GM06990 (cell line): ENCODE measurements around the gene CYTH2.

ENCODE experiments used
- DNase-seq: peaks from one replicate; pipeline ENCODE4 v3.0.0-alpha.2; 2011; ENCODE audit not compliant: insufficient read length; ENCODE audit errors: extremely low read depth
- H3K27me3 ChIP-seq: replicated peaks from 2 replicates; pipeline ENCODE4 v1.6.0; 2011; ENCODE audit warnings: low read length; ENCODE audit not compliant: control insufficient read depth, insufficient read depth
- H3K36me3 ChIP-seq: 2 replicates; pipeline ENCODE4 v1.5.1; 2011; ENCODE audit warnings: low read length; ENCODE audit not compliant: control insufficient read depth, insufficient read depth
- H3K4me3 ChIP-seq: replicated peaks from 2 replicates; pipeline ENCODE4 v1.5.1; 2011; ENCODE audit warnings: low read depth, mild to moderate bottlenecking, control low read depth, low read length
- TF ChIP-seq, protein P1 (sequence below): IDR thresholded peaks from 2 replicates; pipeline ENCODE4 v1.5.1; 2011; ENCODE audit warnings: low read length, control low read depth, mild to moderate bottlenecking, inconsistent platforms; ENCODE audit not compliant: insufficient read depth, poor library complexity, severe bottlenecking

CYTH2 gene

GRCh38 chr19:48475369-48476068 lies 6.3 kb downstream of the CYTH2 start:
- TF ChIP-seq, protein P1, sequence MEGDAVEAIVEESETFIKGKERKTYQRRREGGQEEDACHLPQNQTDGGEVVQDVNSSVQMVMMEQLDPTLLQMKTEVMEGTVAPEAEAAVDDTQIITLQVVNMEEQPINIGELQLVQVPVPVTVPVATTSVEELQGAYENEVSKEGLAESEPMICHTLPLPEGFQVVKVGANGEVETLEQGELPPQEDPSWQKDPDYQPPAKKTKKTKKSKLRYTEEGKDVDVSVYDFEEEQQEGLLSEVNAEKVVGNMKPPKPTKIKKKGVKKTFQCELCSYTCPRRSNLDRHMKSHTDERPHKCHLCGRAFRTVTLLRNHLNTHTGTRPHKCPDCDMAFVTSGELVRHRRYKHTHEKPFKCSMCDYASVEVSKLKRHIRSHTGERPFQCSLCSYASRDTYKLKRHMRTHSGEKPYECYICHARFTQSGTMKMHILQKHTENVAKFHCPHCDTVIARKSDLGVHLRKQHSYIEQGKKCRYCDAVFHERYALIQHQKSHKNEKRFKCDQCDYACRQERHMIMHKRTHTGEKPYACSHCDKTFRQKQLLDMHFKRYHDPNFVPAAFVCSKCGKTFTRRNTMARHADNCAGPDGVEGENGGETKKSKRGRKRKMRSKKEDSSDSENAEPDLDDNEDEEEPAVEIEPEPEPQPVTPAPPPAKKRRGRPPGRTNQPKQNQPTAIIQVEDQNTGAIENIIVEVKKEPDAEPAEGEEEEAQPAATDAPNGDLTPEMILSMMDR: no peak
- H3K36me3 ChIP-seq: peaks cover 32% of the 10 kb centered on the region

DNA sequence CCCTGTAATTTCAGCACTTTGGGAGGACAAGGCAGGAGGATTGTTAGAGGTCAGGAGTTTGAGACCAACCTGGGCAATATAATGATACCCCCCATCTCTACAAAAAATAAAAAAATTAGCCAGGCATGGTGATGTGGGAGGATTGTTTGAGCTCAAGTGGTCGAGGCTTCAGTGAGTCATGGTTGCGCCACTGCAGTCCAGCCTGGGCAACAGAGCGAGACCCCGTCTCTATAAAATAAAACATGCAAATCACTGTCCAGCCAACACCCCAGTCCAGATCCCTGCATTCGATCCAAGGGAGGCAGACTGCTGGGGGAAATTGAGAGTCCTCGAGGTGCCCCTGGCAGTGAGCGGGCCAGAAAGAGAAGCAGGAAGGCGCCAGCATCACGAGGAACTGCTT lies 7.0 kb downstream of the CYTH2 start:
- TF ChIP-seq, protein P1: no peak
- Histone ChIP-seq H3K4me3 (no peak overlapping the region), H3K36me3 (peaks cover 27% of the 10 kb centered on the region), H3K27me3 (no peaks in the 10 kb centered on the region)
- no peak for DNase-seq

More at GRCh38 chr19:48475369-48476068, 6.3 kb downstream of the CYTH2 start:
- DNase-seq: no peak
- Histone ChIP-seq H3K4me3 (no peak overlapping the region), H3K27me3 (no peaks in the 10 kb centered on the region)

DNA sequence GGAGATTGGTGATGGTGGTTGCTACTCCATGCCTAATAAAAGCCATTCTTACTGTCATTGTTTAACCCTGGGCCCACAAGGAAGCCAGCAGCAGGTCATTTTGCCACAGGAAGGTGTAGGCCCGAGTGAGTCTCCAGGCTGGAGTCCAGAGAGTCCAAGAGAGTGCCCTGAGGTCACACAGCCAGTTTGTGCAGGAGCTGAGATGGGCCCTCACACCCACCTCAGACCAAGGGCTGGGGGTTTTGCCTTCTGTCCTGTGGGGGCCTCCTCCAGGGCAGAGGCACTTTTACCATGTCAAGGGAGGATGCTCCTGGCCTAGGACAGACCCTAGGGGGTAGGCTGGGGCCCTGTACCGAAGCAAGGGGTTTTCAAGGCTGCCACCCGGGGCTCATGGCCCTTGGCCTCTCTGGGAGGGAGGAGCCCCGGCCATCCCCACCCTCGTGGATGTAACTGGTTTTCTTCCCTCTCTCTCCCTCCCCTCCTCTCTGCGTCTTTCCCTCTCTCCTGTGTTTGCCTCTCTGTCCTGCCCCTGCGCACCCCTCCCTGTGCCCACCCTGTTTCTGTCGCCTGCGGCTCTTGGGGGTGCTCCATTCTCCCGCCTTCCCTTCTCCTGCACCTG lies 8.0 kb downstream of the CYTH2 start:
- H3K27me3 ChIP-seq: no peaks in the 10 kb centered on the region
- H3K4me3 ChIP-seq: no peak overlapping the region
- DNase-seq: no peak
- TF ChIP-seq, protein P1: no peak
- peaks cover 24% of the 10 kb centered on the region for H3K36me3 ChIP-seq

DNA sequence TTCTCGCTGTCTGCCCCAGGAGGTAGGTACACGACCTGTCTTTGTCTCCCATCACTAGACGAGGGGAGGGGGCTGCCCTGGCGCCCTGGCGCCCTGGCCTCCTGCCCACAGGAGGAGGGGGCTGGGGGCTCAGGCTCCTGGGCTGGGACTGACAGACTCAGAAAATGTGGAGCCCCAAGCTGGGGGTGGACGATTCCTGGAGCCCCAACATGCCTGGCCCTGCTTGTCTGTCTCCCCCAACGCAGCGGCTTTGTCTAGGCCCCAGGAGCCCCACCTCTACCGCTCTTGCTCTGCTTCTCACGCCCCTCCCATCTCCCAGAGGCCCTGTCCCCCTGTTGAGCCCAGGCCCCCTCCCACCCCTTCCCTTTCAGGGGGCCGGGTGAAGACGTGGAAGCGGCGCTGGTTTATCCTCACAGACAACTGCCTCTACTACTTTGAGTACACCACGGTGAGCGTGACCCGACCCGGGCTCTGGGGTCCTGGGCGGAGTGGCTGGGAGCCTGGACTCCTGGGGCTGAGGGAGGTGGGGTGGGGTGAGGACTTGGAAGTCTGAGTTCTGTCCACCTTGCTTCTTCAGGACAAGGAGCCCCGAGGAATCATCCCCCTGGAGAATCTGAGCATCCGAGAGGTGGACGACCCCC lies 8.6 kb downstream of the CYTH2 start:
- Histone ChIP-seq H3K4me3 (no peak overlapping the region), H3K36me3 (peaks cover 24% of the 10 kb centered on the region), H3K27me3 (no peaks in the 10 kb centered on the region)
- TF ChIP-seq, protein P1: no peak
- no peak for DNase-seq

DNA sequence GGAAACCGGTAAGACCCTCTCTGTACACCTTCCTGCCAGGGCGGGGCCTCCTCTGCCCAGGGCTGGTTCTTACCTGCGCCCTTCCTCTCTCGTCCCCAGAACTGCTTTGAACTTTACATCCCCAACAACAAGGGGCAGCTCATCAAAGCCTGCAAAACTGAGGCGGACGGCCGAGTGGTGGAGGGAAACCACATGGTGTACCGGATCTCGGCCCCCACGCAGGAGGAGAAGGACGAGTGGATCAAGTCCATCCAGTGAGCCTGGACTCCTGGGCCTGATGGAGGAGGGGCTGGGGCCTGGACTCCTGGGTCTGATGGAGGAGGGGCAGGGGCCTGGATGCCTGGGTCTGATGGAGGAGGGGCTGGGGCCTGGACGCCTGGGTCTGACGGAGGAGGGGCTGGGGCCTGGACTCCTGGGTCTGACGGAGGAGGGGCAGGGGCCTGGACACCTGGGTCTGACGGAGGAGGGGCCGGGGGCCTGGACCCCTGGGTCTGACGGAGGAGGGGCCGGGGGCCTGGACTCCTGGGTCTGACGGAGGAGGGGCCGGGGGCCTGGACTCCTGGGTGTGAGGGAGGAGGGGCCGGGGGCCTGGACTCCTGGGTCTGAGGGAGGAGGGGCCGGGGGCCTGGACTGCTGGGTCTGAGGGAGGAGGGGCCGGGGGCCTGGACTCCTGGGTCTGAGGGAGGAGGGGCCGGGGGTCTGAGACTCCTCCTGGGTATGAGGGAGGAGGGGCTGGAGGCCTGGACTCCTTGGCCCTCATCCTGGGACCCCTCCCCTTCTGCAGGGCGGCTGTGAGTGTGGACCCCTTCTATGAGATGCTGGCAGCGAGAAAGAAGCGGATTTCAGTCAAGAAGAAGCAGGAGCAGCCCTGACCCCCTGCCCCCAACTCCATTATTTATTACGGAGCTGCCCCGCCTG lies 9.4 kb downstream of the CYTH2 start:
- no peaks in the 10 kb centered on the region for H3K27me3 ChIP-seq
- TF ChIP-seq, protein P1: no peak
- DNase-seq: no peak
- H3K36me3 ChIP-seq: peaks cover 19% of the 10 kb centered on the region
- H3K4me3 ChIP-seq: no peak overlapping the region
